MM.1S (cell line): ENCODE measurements around the gene MYO16.

Experiments used
- DNase-seq: peaks from one replicate; pipeline ENCODE4 v3.0.0-alpha.2; 2015
- H2AFZ ChIP-seq: fragments of 300-600 bp; sonication (generic); 2 replicates; pipeline ENCODE4 v1.6.0; 2016; ENCODE audit warnings: antibody characterized with exemption, low read length
- H3F3A ChIP-seq: fragments of 300-600 bp; sonication (generic); 2 replicates; pipeline ENCODE4 v1.6.1; 2016; ENCODE audit warnings: mild to moderate bottlenecking, antibody characterized with exemption, low read length, moderate library complexity, mixed read lengths; ENCODE audit not compliant: insufficient read depth
- H3K27ac ChIP-seq: fragments of 300-600 bp; sonication (generic); 2 replicates; pipeline ENCODE4 v1.5.1; 2016; ENCODE audit warnings: mild to moderate bottlenecking, low read length
- H3K27me3 ChIP-seq: fragments of 300-600 bp; sonication (generic); replicated peaks from 2 replicates; pipeline ENCODE4 v1.6.0; 2016; ENCODE audit warnings: low read length; ENCODE audit not compliant: insufficient read depth
- H3K36me3 ChIP-seq: fragments of 300-600 bp; sonication (generic); replicated peaks from 2 replicates; pipeline ENCODE4 v1.6.1; 2016; ENCODE audit warnings: mild to moderate bottlenecking, low read length, mixed read lengths; ENCODE audit not compliant: insufficient read depth
- H3K4me1 ChIP-seq: fragments of 300-600 bp; sonication (generic); 2 replicates; pipeline ENCODE4 v1.6.1; 2016; ENCODE audit warnings: low read length, mixed read lengths
- H3K4me2 ChIP-seq: fragments of 300-600 bp; sonication (generic); 2 replicates; pipeline ENCODE4 v1.6.0; 2016; ENCODE audit warnings: low read depth, low read length
- H3K4me3 ChIP-seq: fragments of 300-600 bp; sonication (generic); 2 replicates; pipeline ENCODE4 v1.5.1; 2016; ENCODE audit warnings: low read length, mixed read lengths
- H3K79me2 ChIP-seq: fragments of 300-600 bp; sonication (generic); 2 replicates; pipeline ENCODE4 v1.6.1; 2016; ENCODE audit warnings: mixed run types, low read length, mixed read lengths
- H3K9ac ChIP-seq: fragments of 300-600 bp; sonication (generic); 2 replicates; pipeline ENCODE4 v1.6.1; 2016; ENCODE audit warnings: low read length, mixed read lengths
- H3K9me2 ChIP-seq: fragments of 300-600 bp; sonication (generic); replicated peaks from 2 replicates; pipeline ENCODE4 v1.6.1; 2016; ENCODE audit warnings: mild to moderate bottlenecking, low read length, mixed read lengths; ENCODE audit not compliant: insufficient read depth
- H3K9me3 ChIP-seq: fragments of 300-600 bp; sonication (generic); replicated peaks from 2 replicates; pipeline ENCODE4 v1.6.1; 2016; ENCODE audit warnings: mild to moderate bottlenecking, low read length, mixed read lengths; ENCODE audit not compliant: insufficient read depth
- H4K20me1 ChIP-seq: fragments of 300-600 bp; sonication (generic); 2 replicates; pipeline ENCODE4 v1.6.1; 2016; ENCODE audit warnings: mild to moderate bottlenecking, low read length, moderate library complexity, mixed read lengths; ENCODE audit not compliant: insufficient read depth
- EZH2 ChIP-seq: fragments of 300-600 bp; sonication (generic); optimal IDR thresholded peaks from 2 replicates; pipeline ENCODE3; 2017; ENCODE audit warnings: low read depth, mild to moderate bottlenecking, antibody characterized with exemption, low read length, mixed read lengths
- EZH2phosphoT487 ChIP-seq: fragments of 300-600 bp; sonication (generic); IDR thresholded peaks from 2 replicates; pipeline ENCODE4 v1.6.1; 2018; ENCODE audit warnings: antibody characterized with exemption, low read length
- TF ChIP-seq, protein P1 (sequence below): fragments of 300-600 bp; sonication (generic); IDR thresholded peaks from 2 replicates; pipeline ENCODE4 v1.5.1; 2016; ENCODE audit warnings: antibody characterized with exemption, low read length, mixed read lengths

Gene MYO16

DNA sequence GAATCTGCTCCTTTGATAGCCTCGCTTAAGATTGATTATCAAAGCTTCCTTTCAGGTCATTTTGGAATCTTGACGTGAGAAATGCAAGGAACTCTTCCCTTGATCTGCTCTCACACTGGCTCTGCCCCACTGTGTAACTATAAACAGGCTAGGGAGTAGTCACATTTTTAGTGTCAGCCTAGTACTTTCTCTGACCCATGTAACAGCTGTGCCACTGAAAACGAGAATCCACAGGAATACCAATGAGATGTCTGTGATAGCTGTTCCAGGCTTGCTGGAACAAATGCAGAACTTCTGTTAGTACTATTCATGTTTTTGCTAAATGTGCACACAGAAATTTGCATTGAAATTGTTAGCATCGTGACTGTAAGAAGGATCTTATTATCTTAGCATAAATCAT, 221.3 kb downstream of the MYO16 start:
- H3K36me3 ChIP-seq: no peaks in the 10 kb centered on the region
- H3K79me2 ChIP-seq: no peaks in the 10 kb centered on the region
- H4K20me1 ChIP-seq: no peaks in the 10 kb centered on the region
- no peak overlapping the region for H3K4me2 ChIP-seq
- no peaks in the 10 kb centered on the region for H3F3A ChIP-seq
- no peaks in the 10 kb centered on the region for H3K9me2 ChIP-seq
- no peak overlapping the region for H3K9ac ChIP-seq
- H3K4me1 ChIP-seq: peaks cover 9% of the 10 kb centered on the region; the same call in 1 of the 2 replicates
- H3K9me3 ChIP-seq: no peaks in the 10 kb centered on the region
- H3K27me3 ChIP-seq: no peaks in the 10 kb centered on the region
- H2AFZ ChIP-seq: no peak overlapping the region
- TF ChIP-seq EZH2 (no peak), EZH2phosphoT487 (no peak)
- TF ChIP-seq, protein P1, sequence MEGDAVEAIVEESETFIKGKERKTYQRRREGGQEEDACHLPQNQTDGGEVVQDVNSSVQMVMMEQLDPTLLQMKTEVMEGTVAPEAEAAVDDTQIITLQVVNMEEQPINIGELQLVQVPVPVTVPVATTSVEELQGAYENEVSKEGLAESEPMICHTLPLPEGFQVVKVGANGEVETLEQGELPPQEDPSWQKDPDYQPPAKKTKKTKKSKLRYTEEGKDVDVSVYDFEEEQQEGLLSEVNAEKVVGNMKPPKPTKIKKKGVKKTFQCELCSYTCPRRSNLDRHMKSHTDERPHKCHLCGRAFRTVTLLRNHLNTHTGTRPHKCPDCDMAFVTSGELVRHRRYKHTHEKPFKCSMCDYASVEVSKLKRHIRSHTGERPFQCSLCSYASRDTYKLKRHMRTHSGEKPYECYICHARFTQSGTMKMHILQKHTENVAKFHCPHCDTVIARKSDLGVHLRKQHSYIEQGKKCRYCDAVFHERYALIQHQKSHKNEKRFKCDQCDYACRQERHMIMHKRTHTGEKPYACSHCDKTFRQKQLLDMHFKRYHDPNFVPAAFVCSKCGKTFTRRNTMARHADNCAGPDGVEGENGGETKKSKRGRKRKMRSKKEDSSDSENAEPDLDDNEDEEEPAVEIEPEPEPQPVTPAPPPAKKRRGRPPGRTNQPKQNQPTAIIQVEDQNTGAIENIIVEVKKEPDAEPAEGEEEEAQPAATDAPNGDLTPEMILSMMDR: no peak
- H3K4me3 ChIP-seq: no peak overlapping the region
- no peak overlapping the region for H3K27ac ChIP-seq
- DNase-seq: no peak

DNA sequence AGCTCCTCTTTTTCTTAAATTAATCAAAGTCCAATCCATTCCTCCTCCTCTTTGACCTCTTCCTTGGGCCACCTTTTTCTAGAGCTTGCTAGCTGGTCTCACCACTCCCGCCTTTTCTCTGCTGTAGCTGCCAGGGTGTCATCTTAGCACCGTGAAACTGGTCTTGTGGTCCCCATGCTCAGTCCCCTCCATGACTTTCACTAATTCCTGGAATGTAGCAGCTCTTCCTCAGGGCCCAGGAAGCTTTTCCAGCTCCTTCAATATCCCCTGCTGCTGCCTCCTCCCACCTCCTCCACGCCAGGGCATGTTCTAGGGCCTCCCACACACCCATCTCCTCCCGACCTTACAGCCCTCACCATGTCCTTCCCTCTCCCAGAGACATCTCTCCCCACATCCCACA, 222.2 kb downstream of the MYO16 start:
- Histone ChIP-seq H3K9me3 (no peaks in the 10 kb centered on the region), H2AFZ (no peak overlapping the region), H3K4me3 (no peak overlapping the region), H3K27me3 (no peaks in the 10 kb centered on the region), H3K27ac (no peak overlapping the region), H3K79me2 (no peaks in the 10 kb centered on the region), H3K9ac (no peak overlapping the region), H3K4me2 (no peak overlapping the region), H3K36me3 (no peaks in the 10 kb centered on the region), H3K4me1 (peaks cover 15% of the 10 kb centered on the region; the same call in 1 of the 2 replicates), H3F3A (no peaks in the 10 kb centered on the region), H3K9me2 (no peaks in the 10 kb centered on the region), H4K20me1 (no peaks in the 10 kb centered on the region)
- no peak for DNase-seq
- TF ChIP-seq, protein P1: no peak
- TF ChIP-seq EZH2 (no peak), EZH2phosphoT487 (no peak)

DNA sequence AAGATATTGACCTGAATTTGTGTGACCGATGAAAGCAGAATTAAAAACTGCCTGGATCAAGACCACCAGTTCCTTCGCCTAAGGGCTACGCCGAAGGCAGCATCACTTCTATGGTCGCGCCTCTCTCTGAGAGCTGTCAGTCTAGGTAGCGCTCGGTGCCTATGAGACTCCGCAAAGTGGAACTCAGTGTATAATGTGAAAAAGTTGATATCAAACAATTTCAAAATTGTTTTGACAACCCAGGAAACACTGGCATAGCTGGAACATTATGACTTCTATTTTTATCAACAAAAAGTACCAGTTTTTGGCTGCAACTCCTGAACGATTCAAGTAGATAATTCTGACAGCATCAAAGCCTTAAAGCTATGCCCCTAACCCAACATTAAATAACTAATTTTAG, 223.6 kb downstream of the MYO16 start:
- no peaks in the 10 kb centered on the region for H3K79me2 ChIP-seq
- TF ChIP-seq EZH2phosphoT487 (no peak), EZH2 (no peak)
- TF ChIP-seq, protein P1: no peak
- no peaks in the 10 kb centered on the region for H3F3A ChIP-seq
- no peak overlapping the region for H2AFZ ChIP-seq
- peaks cover 15% of the 10 kb centered on the region; the same call in 1 of the 2 replicates for H3K4me1 ChIP-seq
- H3K36me3 ChIP-seq: no peaks in the 10 kb centered on the region
- no peak overlapping the region for H3K4me3 ChIP-seq
- H3K9me2 ChIP-seq: no peaks in the 10 kb centered on the region
- H3K4me2 ChIP-seq: no peak overlapping the region
- no peak overlapping the region for H3K27ac ChIP-seq
- no peaks in the 10 kb centered on the region for H3K27me3 ChIP-seq
- H3K9me3 ChIP-seq: no peaks in the 10 kb centered on the region
- H3K9ac ChIP-seq: no peak overlapping the region
- no peak for DNase-seq
- H4K20me1 ChIP-seq: no peaks in the 10 kb centered on the region
